GM12878 (cell line): Measurements from ENCODE around the gene RAD51B. TPM values are rescaled to one million over a fixed set of nuclear protein-coding genes. Genes with fewer than 3 reads are reported as not detected.

Experiments used
- ATAC-seq: fragments of 200-7000 bp; cut with Tn5 transposase; 3 replicates; pipeline ENCODE4 v1.9.1; 2020; ENCODE audit warnings: mild to moderate bottlenecking, moderate library complexity
- BruUV-seq: library from RNA; stranded (reverse); fragments of 400-500 nt; replicated peaks from 2 replicates; lab custom pipeline; 2021; lab: Mats Ljungman, UMichigan
- CTCF ChIA-PET: fragments of 300-600 bp; sonication (Branson Sonifier 250); formaldehyde crosslinking; extraction: SDS; loops from one replicate; lab custom pipeline; 2021; ENCODE audit warnings: inconsistent platforms; lab: Yijun Ruan, JAX
- POLR2A ChIA-PET: fragments of 350-600 bp; formaldehyde crosslinking; extraction: SDS; loops from one replicate; lab custom pipeline; 2021; ENCODE audit warnings: inconsistent platforms; lab: Charles Lee
- RAD21 ChIA-PET: fragments of 300-600 bp; sonication (Branson Sonifier 250); formaldehyde crosslinking; loops from one replicate; lab custom pipeline; 2023; ENCODE audit warnings: antibody characterized with exemption; ENCODE audit not compliant: unreplicated experiment; lab: Charles Lee
- SMC1A ChIA-PET: fragments of 300-600 bp; sonication (Branson Sonifier 250); formaldehyde crosslinking; loops from one replicate; lab custom pipeline; 2023; ENCODE audit not compliant: unreplicated experiment, uncharacterized antibody; lab: Charles Lee
- DNase-seq: peaks from one replicate; pipeline ENCODE4 v3.0.0-alpha.2; 2011; ENCODE audit warnings: low read depth, low spot score
- FAIRE-seq: peaks from 3 replicates; lab custom pipeline; 2011; peaks lifted over from hg19 to GRCh38; lab: Jason Lieb, UNC
- H2AFZ ChIP-seq: 2 replicates; pipeline ENCODE4 v1.6.0; 2011; ENCODE audit warnings: low read depth, low read length, control low read depth; ENCODE audit not compliant: control insufficient read depth
- H3K27ac ChIP-seq: 2 replicates; pipeline ENCODE4 v1.5.1; 2011; ENCODE audit warnings: control low read depth; ENCODE audit not compliant: control insufficient read depth, insufficient read depth
- H3K27me3 ChIP-seq, 2 experiments: replicated peaks in 1 of 2; 2 replicates each; pipeline versions ENCODE4 v1.6.0 to v1.6.1; 2011; ENCODE audit warnings: low read length in 1 of 2; ENCODE audit not compliant: control insufficient read depth in 2 of 2, insufficient read depth in 2 of 2
- H3K36me3 ChIP-seq, 2 experiments: 2 replicates each; pipeline ENCODE4 v1.5.1; 2011; ENCODE audit warnings: low read length in 1 of 2; ENCODE audit not compliant: control insufficient read depth in 2 of 2, insufficient read depth in 2 of 2
- H3K4me1 ChIP-seq: 2 replicates; pipeline ENCODE4 v1.6.1; 2011; ENCODE audit warnings: mild to moderate bottlenecking, low read length, moderate library complexity, mixed read lengths; ENCODE audit not compliant: control insufficient read depth, insufficient read depth
- H3K4me2 ChIP-seq: 2 replicates; pipeline ENCODE4 v1.6.0; 2011; ENCODE audit warnings: control low read depth; ENCODE audit not compliant: control insufficient read depth, insufficient read depth
- H3K4me3 ChIP-seq: fragments of 200-600 bp; sonication (generic); 2 replicates; pipeline ENCODE4 v1.5.1; 2016
- H3K79me2 ChIP-seq: 2 replicates; pipeline ENCODE4 v1.6.0; 2011; ENCODE audit warnings: low read length; ENCODE audit not compliant: control insufficient read depth, insufficient read depth
- H3K9ac ChIP-seq: 2 replicates; pipeline ENCODE4 v1.8.0; 2011; ENCODE audit warnings: low read length, control low read depth, mixed read lengths; ENCODE audit not compliant: control insufficient read depth, insufficient read depth
- H3K9me3 ChIP-seq: replicated peaks from 3 replicates; pipeline ENCODE4 v1.5.1; 2011; ENCODE audit warnings: mild to moderate bottlenecking, low read length; ENCODE audit not compliant: control insufficient read depth, insufficient read depth
- H4K20me1 ChIP-seq: 2 replicates; pipeline ENCODE4 v1.6.0; 2011; ENCODE audit not compliant: control insufficient read depth, insufficient read depth
- BMI1 ChIP-seq: fragments of 450-650 bp; IDR thresholded peaks from 2 replicates; pipeline ENCODE4 v1.6.1; 2016; ENCODE audit warnings: mild to moderate bottlenecking, moderate library complexity, borderline replicate concordance
- CHD1 ChIP-seq: IDR thresholded peaks from 2 replicates; pipeline ENCODE4 v1.6.1; 2012; ENCODE audit warnings: low read depth, low read length, improper control_type of control experiment
- E2F8 ChIP-seq: fragments of 450-650 bp; IDR thresholded peaks from 2 replicates; pipeline ENCODE4 v1.6.1; 2018; ENCODE audit warnings: mild to moderate bottlenecking, low read depth, moderate library complexity; ENCODE audit not compliant: partially characterized antibody
- ETV6 ChIP-seq, 2 experiments: fragments of 450-650 bp in 1 of 2; IDR thresholded peaks in 1 of 2; conservative IDR thresholded peaks in 1 of 2; 2 replicates each; pipeline ENCODE4 v1.6.1; 2014; ENCODE audit warnings: antibody characterized with exemption in 1 of 2, borderline replicate concordance in 1 of 2, low read depth in 1 of 2, mild to moderate bottlenecking in 1 of 2, moderate library complexity in 1 of 2
- EZH2 ChIP-seq: IDR thresholded peaks from 2 replicates; pipeline ENCODE4 v1.6.1; 2012; ENCODE audit warnings: low read depth, mild to moderate bottlenecking, control low read depth, inconsistent platforms, low read length, borderline replicate concordance; ENCODE audit not compliant: control insufficient read depth
- HDAC6 ChIP-seq: fragments of 200-600 bp; sonication (generic); IDR thresholded peaks from one replicate; pipeline ENCODE4 v1.8.0; 2017; ENCODE audit warnings: antibody characterized with exemption; ENCODE audit not compliant: unreplicated experiment
- KAT2A ChIP-seq: conservative IDR thresholded peaks from 2 replicates; pipeline ENCODE4 v1.6.1; 2011; ENCODE audit warnings: low read depth, low read length; ENCODE audit not compliant: control insufficient read depth
- NR2F1 ChIP-seq: fragments of 450-650 bp; conservative IDR thresholded peaks from 2 replicates; pipeline ENCODE4 v1.6.1; 2017; ENCODE audit warnings: mild to moderate bottlenecking
- PKNOX1 ChIP-seq: fragments of 450-650 bp; IDR thresholded peaks from 2 replicates; pipeline ENCODE4 v1.6.1; 2016; ENCODE audit warnings: mild to moderate bottlenecking
- POLR2A ChIP-seq: IDR thresholded peaks from 2 replicates; pipeline ENCODE4 v1.6.1; 2011; ENCODE audit warnings: low read depth, mild to moderate bottlenecking, low read length
- RCOR1 ChIP-seq: conservative IDR thresholded peaks from 2 replicates; pipeline ENCODE4 v1.6.1; 2012; ENCODE audit warnings: low read depth, low read length, improper control_type of control experiment
- SREBF1 ChIP-seq: IDR thresholded peaks from 2 replicates; pipeline ENCODE4 v1.6.1; 2012; ENCODE audit warnings: mild to moderate bottlenecking, low read length
- TARDBP ChIP-seq: IDR thresholded peaks from 2 replicates; pipeline ENCODE4 v1.6.1; 2016; ENCODE audit warnings: borderline replicate concordance
- ZBTB33 ChIP-seq: fragments of 450-650 bp; IDR thresholded peaks from 2 replicates; pipeline ENCODE4 v1.6.1; 2017; ENCODE audit warnings: mild to moderate bottlenecking
- ZNF207 ChIP-seq: fragments of 450-650 bp; IDR thresholded peaks from 2 replicates; pipeline ENCODE4 v1.6.1; 2014; ENCODE audit warnings: antibody characterized with exemption, mild to moderate bottlenecking, borderline replicate concordance
- ZNF217 ChIP-seq: fragments of 450-650 bp; IDR thresholded peaks from 2 replicates; pipeline ENCODE4 v1.6.1; 2017; ENCODE audit warnings: antibody characterized with exemption, mild to moderate bottlenecking
- ZSCAN29 ChIP-seq: fragments of 450-650 bp; IDR thresholded peaks from 2 replicates; pipeline ENCODE4 v1.6.1; 2017; ENCODE audit warnings: mild to moderate bottlenecking, moderate library complexity
- WGBS: methylation state at CpG from one replicate; pipeline ENCODE4 v1.1.6; 2016; ENCODE audit warnings: low lambda C conversion rate; ENCODE audit not compliant: insufficient replicate concordance, insufficient coverage; ENCODE audit errors: missing lambda C conversion rate; 5-methylcytosine and 5-hydroxymethylcytosine counted together
- in situ Hi-C: fragments of 300-500 bp; cut with MboI; formaldehyde crosslinking; loops from 9 replicates; pipeline ENCODE4 v1.14.3; 2018; ENCODE audit warnings: mixed read lengths
- intact Hi-C: fragments of 100-400 bp; cut with micrococcal nuclease; formaldehyde crosslinking; loops from one replicate; pipeline ENCODE4 v1.14.2; 2022; ENCODE audit not compliant: unreplicated experiment
- polyA plus RNA-seq, 11 experiments: library from polyadenylated mRNA; depleted of rRNA in 4 of 11; unstranded in 6 of 11; stranded (reverse) in 5 of 11; fragments of >200 nt; fragmentation: Nextera tagmentation in 4 of 11; fragmentation: Illumina TruSeq in 1 of 11; extraction: Ambion mirVana in 4 of 11; extraction: Trizol in 1 of 11; gene quantifications; 1 replicate in 1 of 11; 2 replicates in 10 of 11; pipeline versions ENCODE4 v1.2.1 to v1.2.3, GENCODE V29; 2011 to 2016; ENCODE audit warnings: inconsistent platforms in 2 of 11, missing spikeins in 2 of 11, low read depth in 1 of 11
- total RNA-seq, 4 experiments: library from RNA; depleted of rRNA in 3 of 4; stranded (reverse); fragments of >200 nt in 3 of 4; fragmentation: Illumina TruSeq in 1 of 4; extraction: Trizol in 1 of 4; gene quantifications; 2 replicates each; pipeline versions ENCODE4 v1.2.1 to v1.2.3, GENCODE V29; 2013 to 2021
- TF ChIP-seq, protein P1 (sequence below): fragments of 450-650 bp; IDR thresholded peaks from 2 replicates; pipeline ENCODE4 v1.6.1; 2017; ENCODE audit warnings: mild to moderate bottlenecking, low read depth, inconsistent platforms; ENCODE audit not compliant: poor library complexity, severe bottlenecking

Gene RAD51B
- total and polyA plus RNA-seq, 10 of the 15 experiments (the other 5 are each of a cell fraction or from before 2014, with no cell fraction given): 9.8 to 26.8 (median 21.3) TPM

DNA sequence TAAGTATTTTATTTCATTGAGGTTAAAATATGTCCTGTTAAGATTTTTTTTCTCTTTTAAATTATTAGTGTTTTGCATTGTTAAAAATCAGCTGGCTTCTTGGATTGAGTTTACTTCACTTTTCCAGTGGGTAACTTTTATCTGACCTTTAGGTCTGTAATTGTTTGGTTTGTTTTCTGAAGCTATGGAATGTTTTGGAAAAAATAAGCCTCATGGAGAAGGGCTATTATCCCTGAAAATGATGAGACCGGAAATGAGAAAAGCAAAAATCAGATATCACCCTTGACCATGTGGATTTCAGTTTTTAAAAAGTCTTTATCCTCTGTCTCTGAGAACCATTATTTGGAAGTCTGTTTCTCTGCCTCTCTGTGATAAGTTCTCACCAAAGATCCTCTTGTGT, 180.9 kb downstream of the RAD51B start:
- Histone ChIP-seq H2AFZ (no peak overlapping the region), H3K4me2 (no peak overlapping the region)
- 84% methylated on average over 1 of the region's 1 CpG for WGBS

More for the DNA sequence above, 180.9 kb downstream of the RAD51B start:
- ChIA-PET RAD21 (no interaction called here), POLR2A (no interaction called here), SMC1A (interaction anchor here (0.7 kb wide), 1 partner anchor 17 kb away, joined by 3 read pairs; no protein-coding TSS in a partner anchor), CTCF (interaction anchor here (0.5 kb wide), 1 partner anchor 577 kb away, joined by 3 read pairs; no protein-coding TSS in a partner anchor)
- H3K9ac ChIP-seq: no peak overlapping the region
- no TSS peak for BruUV-seq
- in situ Hi-C loops: no loop called here
- no peak for FAIRE-seq
- TF ChIP-seq TARDBP (no peak), NR2F1 (no peak), PKNOX1 (no peak), BMI1 (no peak), CHD1 (no peak), ZNF217 (no peak), KAT2A (no peak), RCOR1 (no peak), ZSCAN29 (no peak), EZH2 (no peak), SREBF1 (no peak), HDAC6 (no peak), ETV6 (conservative IDR thresholded peaks at IDR 0.05 in 1 of 2, IDR thresholded peaks at IDR 0.05 in 1 of 2; ENCODE audit: borderline replicate concordance in 1 of 2, low read depth in 1 of 2) (no peak), POLR2A (no peak), ZBTB33 (no peak), E2F8 (no peak), ZNF207 (no peak)
- TF ChIP-seq, protein P1, sequence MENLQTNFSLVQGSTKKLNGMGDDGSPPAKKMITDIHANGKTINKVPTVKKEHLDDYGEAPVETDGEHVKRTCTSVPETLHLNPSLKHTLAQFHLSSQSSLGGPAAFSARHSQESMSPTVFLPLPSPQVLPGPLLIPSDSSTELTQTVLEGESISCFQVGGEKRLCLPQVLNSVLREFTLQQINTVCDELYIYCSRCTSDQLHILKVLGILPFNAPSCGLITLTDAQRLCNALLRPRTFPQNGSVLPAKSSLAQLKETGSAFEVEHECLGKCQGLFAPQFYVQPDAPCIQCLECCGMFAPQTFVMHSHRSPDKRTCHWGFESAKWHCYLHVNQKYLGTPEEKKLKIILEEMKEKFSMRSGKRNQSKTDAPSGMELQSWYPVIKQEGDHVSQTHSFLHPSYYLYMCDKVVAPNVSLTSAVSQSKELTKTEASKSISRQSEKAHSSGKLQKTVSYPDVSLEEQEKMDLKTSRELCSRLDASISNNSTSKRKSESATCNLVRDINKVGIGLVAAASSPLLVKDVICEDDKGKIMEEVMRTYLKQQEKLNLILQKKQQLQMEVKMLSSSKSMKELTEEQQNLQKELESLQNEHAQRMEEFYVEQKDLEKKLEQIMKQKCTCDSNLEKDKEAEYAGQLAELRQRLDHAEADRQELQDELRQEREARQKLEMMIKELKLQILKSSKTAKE: no peak
- H3K4me1 ChIP-seq: no peaks in the 10 kb centered on the region
- H3K9me3 ChIP-seq: no peaks in the 10 kb centered on the region; the same call in 2 of the 3 replicates
- no peaks in the 10 kb centered on the region for H3K79me2 ChIP-seq
- no peaks in the 10 kb centered on the region for H3K36me3 ChIP-seq
- DNase-seq: no peak
- intact Hi-C loops: no loop called here
- no peak overlapping the region for H3K27ac ChIP-seq
- H3K27me3 ChIP-seq: no peaks in the 10 kb centered on the region
- no peaks in the 10 kb centered on the region for H4K20me1 ChIP-seq
- no peak for ATAC-seq
- H3K4me3 ChIP-seq: no peak overlapping the region
